Stromal cell of bone marrow (primary cell): ENCODE data around the gene NCOA5.
"Not testable (repeated sequence)": the region's sequence is repeated elsewhere in the genome, so short reads cannot be mapped to it uniquely, and the experiment has no call there.

Experiments used
- DNase-seq: peaks from one replicate; pipeline ENCODE4 v3.0.0-alpha.2; 2012; ENCODE audit warnings: low read depth

NCOA5 gene

DNA sequence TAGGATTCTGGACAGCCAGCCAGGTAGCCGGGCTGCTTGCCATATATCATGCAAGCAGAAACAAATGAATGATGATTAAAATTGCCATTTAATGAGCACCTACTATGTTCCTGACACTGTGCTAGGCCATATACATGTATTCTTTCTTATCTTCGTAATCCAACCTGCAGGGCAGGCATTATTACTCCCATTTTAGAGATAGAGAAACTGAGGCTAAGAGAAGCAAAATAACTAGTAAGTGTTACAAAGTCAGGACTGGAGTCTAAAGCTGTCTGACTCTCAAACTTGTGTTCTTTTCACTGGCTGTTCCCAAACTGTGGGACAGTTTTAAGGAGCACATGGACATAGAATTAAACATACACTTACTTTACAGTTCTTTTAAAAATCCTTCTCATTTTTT, 30.4 kb upstream of the NCOA5 start:
- no peak for DNase-seq

GRCh38 chr20:46119547-46119946, 29.8 kb upstream of the NCOA5 start:
- no peak for DNase-seq

GRCh38 chr20:46119028-46119546, 29.3 kb upstream of the NCOA5 start:
- no peak for DNase-seq

DNA sequence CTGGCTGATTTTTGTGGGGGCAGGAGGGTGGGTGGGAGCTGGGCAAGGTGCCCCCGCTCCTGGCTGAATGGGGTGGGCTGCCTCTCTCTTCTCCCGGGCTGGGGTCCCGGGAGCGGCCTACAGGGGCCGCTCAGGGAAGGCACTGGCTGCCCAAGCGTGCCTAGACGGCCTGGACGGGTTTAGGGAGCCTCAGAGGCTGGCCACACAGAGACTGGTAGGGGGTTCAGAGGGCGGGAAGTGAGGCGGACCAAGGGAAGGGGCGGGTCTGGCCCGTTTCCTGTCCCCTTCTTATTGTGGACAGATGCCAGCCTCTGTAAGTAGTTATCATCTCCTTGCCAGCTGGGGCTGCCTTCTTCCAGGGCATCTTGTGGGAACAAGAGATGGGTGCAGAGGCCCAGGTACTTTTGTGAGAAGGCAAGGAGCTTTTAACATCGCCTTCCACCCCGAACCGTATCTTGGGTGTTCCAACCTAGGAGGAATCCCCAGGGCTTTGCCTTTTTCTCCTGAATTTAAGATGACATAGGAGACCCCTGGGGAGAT, 28.8 kb upstream of the NCOA5 start:
- no peak for DNase-seq

GRCh38 chr20:46117704-46118467, 28.1 kb upstream of the NCOA5 start, which contains the start of gene CD40:
TSS of gene CD40 (plus strand) at chr20:46118314. CDS start at chr20:46118344, 30 bp downstream.
- DNase-seq: peak; percentile 30

DNA sequence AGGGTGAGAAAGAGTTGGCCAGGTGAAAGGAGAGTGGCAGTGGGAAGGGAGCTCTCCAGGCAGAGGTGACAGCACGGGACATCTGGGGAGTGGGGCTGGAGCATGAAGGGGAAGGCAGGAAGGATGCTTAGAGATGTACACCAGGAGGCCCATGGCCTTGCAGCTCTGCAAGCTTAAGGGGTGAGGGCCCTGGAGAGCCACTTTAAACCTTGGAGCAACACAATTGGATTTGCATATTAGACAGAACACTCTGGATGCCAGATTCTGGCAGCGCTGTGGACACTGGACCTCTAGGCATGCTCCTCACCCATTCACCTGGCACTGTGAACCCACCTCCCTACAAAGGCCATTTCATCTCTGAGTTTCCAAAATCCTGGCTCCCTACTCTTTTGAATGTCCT, 24.7 kb upstream of the NCOA5 start:
- DNase-seq: no peak

DNA sequence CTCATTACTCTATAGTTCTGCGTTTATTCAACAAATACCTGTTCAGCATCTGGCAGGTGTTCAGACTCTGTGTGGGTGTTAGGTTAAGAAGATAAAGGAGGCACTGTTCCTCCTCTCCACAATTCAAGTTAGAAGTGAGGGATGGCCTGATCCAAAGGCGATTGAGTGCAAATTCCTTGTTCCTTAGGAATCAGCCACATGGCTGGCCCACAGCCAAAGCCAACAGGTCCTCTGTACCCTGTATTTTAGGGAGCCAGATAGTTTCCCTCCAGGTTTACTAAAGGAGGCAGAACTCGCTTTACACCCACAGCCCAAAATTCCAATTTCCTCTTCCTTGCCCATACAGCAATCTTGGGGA, 23.3 kb upstream of the NCOA5 start:
- no peak for DNase-seq

GRCh38 chr20:46112430-46113112, 22.8 kb upstream of the NCOA5 start:
- no peak for DNase-seq

DNA sequence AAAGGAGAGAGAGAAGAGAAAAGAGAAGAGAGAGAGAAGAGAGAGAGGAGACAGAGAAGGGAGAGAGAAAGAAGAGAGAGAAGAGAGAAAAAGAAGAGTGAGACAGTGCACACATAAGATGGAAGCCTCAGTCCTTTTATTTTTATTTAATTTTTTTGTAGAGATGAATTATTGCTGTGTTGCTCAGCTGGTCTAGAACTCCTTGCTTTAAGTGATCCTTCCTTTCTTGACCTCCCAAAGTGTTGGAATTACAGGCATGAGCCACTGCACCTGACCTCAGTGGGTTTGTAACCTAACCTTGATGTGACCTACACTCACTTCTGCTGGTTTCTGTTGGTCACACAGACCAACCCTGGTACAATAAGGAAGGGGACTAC, 22.1 kb upstream of the NCOA5 start:
- DNase-seq: no peak

GRCh38 chr20:46111028-46111835, 21.5 kb upstream of the NCOA5 start:
- DNase-seq: no peak

- no peak for DNase-seq
Measured at GRCh38 chr20:46108976-46109375, 19.2 kb upstream of the NCOA5 start.

DNA sequence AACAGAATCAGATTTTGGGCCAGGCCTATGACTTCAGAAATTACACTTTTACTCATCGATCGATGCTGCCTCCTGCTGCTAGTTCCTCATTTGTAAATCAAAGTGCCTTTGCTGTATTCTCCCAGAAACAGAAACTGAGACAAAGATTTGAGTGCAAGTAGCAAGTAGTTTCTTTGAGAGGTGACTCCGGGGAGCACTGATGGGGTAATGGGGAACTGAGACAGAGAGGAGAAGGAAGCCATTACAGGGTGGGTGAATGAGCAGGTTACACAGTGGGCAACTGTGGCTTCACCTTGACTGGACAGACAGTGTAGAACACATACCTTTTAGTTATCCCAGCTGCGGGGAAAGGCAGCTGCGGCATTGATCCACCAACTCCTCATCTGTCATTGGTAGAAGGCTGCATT, 18.7 kb upstream of the NCOA5 start:
- DNase-seq: no peak

DNA sequence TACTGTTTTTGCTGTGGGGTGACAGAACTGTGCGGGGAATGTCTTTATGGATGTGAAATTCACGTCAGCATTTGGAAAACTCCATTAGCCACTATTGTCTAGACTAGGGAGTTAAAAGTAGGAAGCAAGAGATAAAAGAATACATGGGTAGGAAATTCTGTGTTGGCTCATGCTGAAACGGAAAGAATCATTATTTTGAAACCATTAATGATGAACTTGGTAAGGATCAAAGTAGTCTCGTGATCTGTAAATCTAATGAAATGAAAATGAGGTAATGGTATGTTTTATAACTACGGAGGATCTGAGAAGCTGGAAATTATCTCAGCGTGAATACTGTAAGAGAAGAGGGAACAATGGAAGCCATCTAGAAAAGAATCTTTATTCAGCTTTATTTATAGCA, 17.3 kb upstream of the NCOA5 start:
- DNase-seq: no peak

DNA sequence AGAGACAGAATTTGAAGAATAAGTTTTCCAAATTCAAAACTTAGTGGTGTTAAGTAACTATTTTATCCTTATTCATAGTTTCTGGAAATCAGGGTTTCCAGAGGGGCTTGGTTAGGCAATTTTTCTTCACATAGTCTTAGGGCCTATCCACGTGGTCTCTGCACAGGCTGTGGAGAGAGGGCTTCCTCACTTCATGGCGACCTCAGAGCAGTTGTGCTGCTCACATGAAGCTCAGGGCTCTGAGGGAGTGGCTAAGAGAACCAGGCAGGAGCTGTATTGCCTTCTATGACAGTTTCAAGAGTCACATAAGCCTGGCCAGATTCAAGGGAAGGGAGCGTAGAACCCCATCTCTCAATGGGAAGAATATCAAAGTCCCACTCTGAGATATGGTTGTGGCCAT, 14.5 kb upstream of the NCOA5 start:
- DNase-seq: no peak

- DNase-seq: no peak
Measured at GRCh38 chr20:46102940-46103339, 13.2 kb upstream of the NCOA5 start.

DNA sequence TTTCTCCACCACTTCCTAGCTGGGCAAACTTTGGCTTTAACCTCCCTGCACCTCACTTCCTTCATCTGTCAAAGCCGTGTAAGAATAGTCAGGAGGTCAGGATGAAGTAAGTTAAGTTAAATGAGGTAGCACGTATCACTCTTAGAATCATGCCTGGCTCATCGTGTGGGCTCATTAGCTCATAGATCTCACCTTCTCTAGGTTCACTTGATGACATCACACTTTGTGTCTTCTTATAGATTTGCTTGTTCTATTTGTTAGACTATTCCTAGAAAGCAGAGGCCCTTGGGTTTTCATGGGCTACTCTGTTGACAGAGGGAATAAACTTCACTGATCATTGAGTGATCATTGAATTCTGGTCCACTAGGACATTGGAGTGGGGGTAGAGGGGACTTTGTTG, 12.2 kb upstream of the NCOA5 start:
- DNase-seq: no peak

- no peak for DNase-seq
Measured at GRCh38 chr20:46100988-46101387, 11.2 kb upstream of the NCOA5 start.

- not testable (repeated sequence) for DNase-seq
Measured at GRCh38 chr20:46100444-46100843, 10.7 kb upstream of the NCOA5 start.

DNA sequence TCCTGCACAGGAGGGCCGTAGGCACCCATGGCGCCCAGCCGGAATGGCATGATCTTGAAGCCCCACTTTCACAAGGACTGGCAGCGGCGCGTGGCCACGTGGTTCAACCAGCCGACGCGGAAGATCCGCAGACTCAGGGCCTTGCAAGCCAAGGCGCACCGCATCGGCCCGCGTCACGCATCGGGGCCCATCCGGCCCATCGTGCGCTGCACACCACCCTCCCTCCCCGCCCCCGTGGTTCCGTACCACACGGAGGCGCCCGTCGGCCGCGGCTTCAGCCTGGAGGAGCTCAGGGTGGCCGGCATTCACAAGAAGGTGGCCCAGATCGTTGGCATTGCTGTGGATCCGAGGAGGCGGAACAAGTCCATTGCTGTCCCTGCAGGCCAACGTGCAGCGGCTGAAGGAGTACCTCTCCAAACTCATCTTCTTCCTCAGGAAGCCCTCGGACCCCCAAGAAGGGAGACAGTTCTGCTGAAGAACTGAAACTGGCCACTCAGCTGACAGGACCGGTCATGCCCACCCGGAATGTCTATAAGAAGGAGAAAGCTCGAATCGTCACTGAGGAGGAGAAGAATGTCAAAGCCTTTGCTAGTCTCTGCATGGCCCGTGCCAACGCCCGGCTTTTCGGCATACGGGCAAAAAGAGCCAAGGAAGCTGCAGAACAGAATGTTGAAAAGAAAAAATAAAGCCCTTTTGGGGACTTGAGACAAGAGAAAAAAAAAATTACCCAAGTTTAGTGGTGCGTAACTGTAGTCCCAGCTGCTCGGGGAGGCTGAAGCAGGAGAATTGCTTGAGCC, 9.9 kb upstream of the NCOA5 start:
- DNase-seq: no peak

GRCh38 chr20:46093531-46093930, 3.8 kb upstream of the NCOA5 start:
- DNase-seq: no peak
